Forelimb muscle (tissue), 1 donor: ENCODE data around the gene TTC34. TPM values are rescaled to one million over a fixed set of nuclear protein-coding genes. Genes with fewer than 3 reads are reported as not detected.
"Not testable (repeated sequence)": the region's sequence is repeated elsewhere in the genome, so short reads cannot be mapped to it uniquely, and the experiment has no call there.

Source experiments
- DNase-seq: peaks from one replicate; pipeline ENCODE4 v3.0.0-alpha.2; 2013; ENCODE audit warnings: low read depth
- polyA plus RNA-seq: library from polyadenylated mRNA; unstranded; fragments of 120-200 nt; gene quantifications from one replicate; pipeline ENCODE4 v1.2.1, GENCODE V29; 2013; ENCODE audit not compliant: insufficient read length

The TTC34 gene
- polyA plus RNA-seq, 1 donor = 0.32 TPM

- not testable (repeated sequence) for DNase-seq
Observed at GRCh38 chr1:2798958-2799357, 2.5 kb downstream of the TTC34 start.

GRCh38 chr1:2797741-2798016, 3.8 kb downstream of the TTC34 start:
- no peak for DNase-seq

GRCh38 chr1:2796890-2797740, 4.4 kb downstream of the TTC34 start:
- DNase-seq = no peak

- DNase-seq = no peak
Observed at GRCh38 chr1:2795926-2796325, 5.6 kb downstream of the TTC34 start.

- no peak for DNase-seq
Observed at GRCh38 chr1:2791027-2791760, 10.3 kb downstream of the TTC34 start.

- no peak for DNase-seq
Observed at GRCh38 chr1:2789986-2790581, 11.4 kb downstream of the TTC34 start.

GRCh38 chr1:2789164-2789985, 12.1 kb downstream of the TTC34 start:
- DNase-seq = no peak

- DNase-seq = no peak
Observed at GRCh38 chr1:2788506-2789163, 12.9 kb downstream of the TTC34 start.

GRCh38 chr1:2787163-2787911, 14.2 kb downstream of the TTC34 start:
- no peak for DNase-seq

- no peak for DNase-seq
Observed at GRCh38 chr1:2786329-2787162, 14.9 kb downstream of the TTC34 start.

- DNase-seq = no peak
Observed at GRCh38 chr1:2785631-2786328, 15.7 kb downstream of the TTC34 start.

- DNase-seq = no peak
Observed at GRCh38 chr1:2784854-2785630, 16.5 kb downstream of the TTC34 start.

GRCh38 chr1:2783435-2784397, 17.8 kb downstream of the TTC34 start:
- no peak for DNase-seq

GRCh38 chr1:2783069-2783434, 18.4 kb downstream of the TTC34 start:
- no peak for DNase-seq

- DNase-seq = no peak
Observed at GRCh38 chr1:2781627-2782026, 19.9 kb downstream of the TTC34 start.

GRCh38 chr1:2778220-2778592, 23.3 kb downstream of the TTC34 start:
- DNase-seq = no peak
